ENCODE measurements around the gene ELAC1.
"Not testable (repeated sequence)": the region's sequence is repeated elsewhere in the genome, so short reads cannot be mapped to it uniquely, and the experiment has no call there.

The ELAC1 gene

DNA sequence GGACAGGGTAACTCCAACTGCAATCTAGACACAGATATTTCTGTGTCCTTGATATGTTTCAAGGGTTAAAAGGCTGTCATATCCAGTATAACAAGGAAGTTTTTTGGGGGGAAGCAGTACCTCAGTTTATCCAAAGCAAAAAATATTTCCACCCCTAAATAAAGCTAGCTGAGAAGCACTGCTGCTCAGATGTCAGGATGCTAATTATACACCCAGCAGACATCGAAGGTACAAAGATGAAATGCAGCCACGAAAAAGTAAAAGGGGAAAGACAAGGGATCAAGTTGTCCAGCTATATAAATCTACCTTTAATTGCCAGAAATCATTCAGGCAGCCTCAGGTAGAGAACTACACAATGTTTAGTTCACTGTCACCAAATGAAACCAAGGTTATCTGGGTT is 26.2 kb downstream of the ELAC1 start:
- CTCF ChIA-PET: no interaction called here

DNA sequence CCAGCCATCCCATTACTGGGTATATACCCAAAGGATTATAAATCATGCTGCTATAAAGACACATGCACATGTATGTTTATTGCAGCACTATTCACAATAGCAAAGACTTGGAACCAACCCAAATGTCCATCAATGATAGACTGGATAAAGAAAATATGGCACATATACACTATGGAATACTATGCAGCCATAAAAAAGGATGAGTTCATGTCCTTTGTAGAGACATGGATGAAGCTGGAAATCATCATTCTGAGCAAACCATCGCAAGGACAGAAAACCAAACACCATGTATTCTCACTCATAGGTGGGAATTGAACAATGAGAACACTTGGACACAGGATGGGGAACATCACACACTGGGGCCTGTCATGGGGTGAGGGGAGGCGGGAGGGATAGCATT is 35.3 kb downstream of the ELAC1 start:
- POLR2A ChIA-PET (ENCODE audit: low non-redundant PET); H3K27ac ChIP-seq; DNase-seq (ENCODE audit: low spot score); CTCF ChIA-PET: not testable (repeated sequence)

More for the DNA sequence above, 26.2 kb downstream of the ELAC1 start:
- no peak overlapping the region for H3K27ac ChIP-seq
- TF ChIP-seq, protein P1, sequence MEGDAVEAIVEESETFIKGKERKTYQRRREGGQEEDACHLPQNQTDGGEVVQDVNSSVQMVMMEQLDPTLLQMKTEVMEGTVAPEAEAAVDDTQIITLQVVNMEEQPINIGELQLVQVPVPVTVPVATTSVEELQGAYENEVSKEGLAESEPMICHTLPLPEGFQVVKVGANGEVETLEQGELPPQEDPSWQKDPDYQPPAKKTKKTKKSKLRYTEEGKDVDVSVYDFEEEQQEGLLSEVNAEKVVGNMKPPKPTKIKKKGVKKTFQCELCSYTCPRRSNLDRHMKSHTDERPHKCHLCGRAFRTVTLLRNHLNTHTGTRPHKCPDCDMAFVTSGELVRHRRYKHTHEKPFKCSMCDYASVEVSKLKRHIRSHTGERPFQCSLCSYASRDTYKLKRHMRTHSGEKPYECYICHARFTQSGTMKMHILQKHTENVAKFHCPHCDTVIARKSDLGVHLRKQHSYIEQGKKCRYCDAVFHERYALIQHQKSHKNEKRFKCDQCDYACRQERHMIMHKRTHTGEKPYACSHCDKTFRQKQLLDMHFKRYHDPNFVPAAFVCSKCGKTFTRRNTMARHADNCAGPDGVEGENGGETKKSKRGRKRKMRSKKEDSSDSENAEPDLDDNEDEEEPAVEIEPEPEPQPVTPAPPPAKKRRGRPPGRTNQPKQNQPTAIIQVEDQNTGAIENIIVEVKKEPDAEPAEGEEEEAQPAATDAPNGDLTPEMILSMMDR (conservative IDR thresholded peaks at IDR 0.05; ENCODE audit: low read depth): no peak
- POLR2A ChIA-PET (ENCODE audit: low non-redundant PET): no interaction called here
- no peak for DNase-seq (ENCODE audit: low spot score)

DNA sequence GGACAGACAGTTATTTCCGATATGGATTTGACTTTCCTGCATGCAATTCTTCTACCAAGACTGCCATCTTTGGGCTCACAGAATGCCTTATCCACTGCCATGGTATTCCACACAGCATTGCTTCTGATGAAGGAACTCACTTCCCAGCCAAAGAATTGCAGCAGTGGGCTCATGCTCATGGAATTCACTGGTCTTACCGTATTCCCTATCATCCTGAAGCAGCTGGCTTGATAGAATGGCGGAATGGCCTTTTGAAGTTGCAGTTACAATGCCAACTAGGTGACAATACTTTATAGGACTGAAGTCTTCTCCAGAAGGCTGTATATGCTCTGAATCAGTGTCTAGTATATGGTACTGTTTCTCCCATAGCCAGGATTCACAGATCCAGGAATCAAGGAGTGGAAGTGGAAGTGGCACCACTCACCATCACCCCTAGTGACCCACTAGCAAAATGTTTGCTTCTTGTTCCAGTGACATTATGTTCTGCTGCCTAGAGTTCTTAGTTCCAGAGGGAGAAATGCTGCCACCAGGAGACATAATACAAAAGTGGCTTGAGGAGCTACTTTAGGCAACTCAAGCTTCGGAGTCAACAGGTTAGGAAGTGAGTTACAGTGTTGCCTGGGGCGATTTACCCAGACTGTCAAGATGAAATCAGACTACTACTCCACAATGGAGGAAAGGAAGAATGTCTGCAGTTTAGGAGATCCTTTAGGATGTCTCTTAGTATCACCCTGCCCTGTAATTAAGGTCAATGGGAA is 38.4 kb downstream of the ELAC1 start:
- H3K27ac ChIP-seq: no peak overlapping the region
- ChIA-PET POLR2A (ENCODE audit: low non-redundant PET) (no interaction called here), CTCF (no interaction called here)
- TF ChIP-seq, protein P1 (conservative IDR thresholded peaks at IDR 0.05; ENCODE audit: low read depth): no peak
- DNase-seq (ENCODE audit: low spot score): no peak

DNA sequence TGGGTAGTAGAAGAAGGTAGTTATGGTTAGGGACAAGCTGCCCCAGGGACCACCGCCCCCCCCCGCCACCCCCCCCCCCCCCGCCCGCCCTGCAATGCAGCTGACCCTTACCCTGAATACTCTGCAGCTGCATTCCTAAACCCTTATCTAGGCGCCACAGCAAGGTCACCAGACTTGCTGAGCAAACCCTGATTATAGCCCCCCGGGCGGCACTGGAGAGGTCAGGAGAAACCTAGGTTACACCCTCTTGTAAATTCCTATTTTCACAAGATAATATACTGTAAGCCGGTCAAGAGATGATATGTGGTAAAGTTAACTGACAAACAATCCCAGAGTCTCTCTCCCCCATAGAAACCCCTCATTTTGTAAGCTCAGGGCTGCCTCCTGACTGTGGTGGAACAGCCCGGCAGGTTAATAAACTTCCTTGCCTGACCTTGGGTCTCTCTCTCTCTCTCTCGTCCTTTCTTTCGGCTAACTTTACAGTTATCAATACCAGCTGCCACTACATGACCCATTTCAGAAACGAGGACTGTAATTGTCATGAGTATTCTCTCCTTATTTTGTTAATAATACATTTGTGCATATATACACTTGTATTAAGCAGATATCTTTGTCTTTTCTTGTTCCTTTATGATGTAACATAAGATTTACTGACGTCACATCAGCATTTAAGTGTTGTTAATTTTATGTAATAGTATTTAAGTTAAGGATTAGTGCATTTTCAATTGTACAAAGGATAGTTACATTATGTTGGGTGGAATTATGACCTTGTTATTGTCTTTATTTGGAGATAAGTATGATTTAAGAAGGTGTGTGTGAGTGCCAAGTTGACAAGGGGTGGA is 39.3 kb downstream of the ELAC1 start:
- no peak for DNase-seq (ENCODE audit: low spot score)
- CTCF ChIA-PET: no interaction called here
- TF ChIP-seq, protein P1 (conservative IDR thresholded peaks at IDR 0.05; ENCODE audit: low read depth): no peak
- no peak overlapping the region for H3K27ac ChIP-seq
- POLR2A ChIA-PET (ENCODE audit: low non-redundant PET): no interaction called here

DNA sequence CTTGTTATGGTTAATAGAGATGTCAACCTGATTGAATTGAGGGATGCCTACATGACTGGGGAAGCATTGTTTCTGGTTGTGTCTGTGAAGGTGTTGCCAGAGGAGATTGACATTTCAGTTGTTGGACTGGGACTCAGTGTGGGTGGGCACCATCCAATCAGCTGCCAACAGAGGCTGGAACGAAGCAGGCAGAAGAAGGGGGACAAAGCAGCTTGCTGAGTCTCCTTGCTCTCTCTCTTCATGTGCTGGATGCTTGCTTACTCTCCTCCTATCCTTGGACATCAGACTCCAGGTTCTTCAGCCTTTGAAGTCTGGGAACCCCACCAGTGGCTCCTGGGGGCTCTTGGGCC is 39.9 kb downstream of the ELAC1 start:
- H3K27ac ChIP-seq: no peak overlapping the region
- TF ChIP-seq, protein P1 (conservative IDR thresholded peaks at IDR 0.05; ENCODE audit: low read depth): no peak
- no peak for DNase-seq (ENCODE audit: low spot score)
- ChIA-PET POLR2A (ENCODE audit: low non-redundant PET) (no interaction called here), CTCF (no interaction called here)

DNA sequence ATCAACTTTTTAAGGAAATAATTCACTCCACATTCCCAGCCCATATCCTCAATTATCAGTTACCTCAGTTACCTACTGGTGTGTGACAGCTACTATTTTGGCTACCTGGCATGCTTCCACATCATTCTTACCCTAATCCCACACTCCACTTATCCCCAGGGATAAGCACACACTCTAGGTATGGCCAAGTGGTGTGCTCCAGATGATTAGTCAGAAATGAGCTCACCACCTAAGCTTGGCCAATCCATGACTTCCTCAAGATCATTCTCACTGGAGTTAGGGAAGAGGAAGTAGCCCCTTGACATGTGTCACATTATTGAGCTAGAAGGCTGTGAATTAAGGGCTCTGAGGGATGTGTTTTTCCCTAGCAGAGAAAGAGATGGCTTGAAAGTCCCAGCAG is 41.2 kb downstream of the ELAC1 start:
- no peak overlapping the region for H3K27ac ChIP-seq
- no peak for DNase-seq (ENCODE audit: low spot score)
- CTCF ChIA-PET: no interaction called here
- TF ChIP-seq, protein P1 (conservative IDR thresholded peaks at IDR 0.05; ENCODE audit: low read depth): no peak
- POLR2A ChIA-PET (ENCODE audit: low non-redundant PET): no interaction called here

DNA sequence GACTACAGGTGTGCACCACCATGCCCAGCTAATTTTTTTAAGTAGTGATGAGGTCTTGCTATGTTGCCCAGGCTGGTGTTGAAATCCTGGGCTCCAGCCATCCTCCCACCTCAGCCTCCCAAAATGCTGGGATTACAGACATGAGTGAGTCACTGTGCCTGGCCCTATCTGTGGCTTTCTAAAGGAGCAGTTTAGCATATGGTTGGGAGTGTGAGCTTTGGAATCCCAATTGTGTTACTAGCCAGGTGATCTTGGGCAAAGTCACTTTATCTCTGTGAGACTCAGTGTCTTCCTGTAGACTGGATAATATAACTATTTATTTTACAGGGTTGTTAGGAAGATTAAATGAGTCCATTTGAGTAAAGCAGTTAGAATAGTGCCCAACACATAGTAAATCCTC is 42.4 kb downstream of the ELAC1 start:
- CTCF ChIA-PET: no interaction called here
- POLR2A ChIA-PET (ENCODE audit: low non-redundant PET): no interaction called here
- no peak for DNase-seq (ENCODE audit: low spot score)
- H3K27ac ChIP-seq: no peak overlapping the region
- TF ChIP-seq, protein P1 (conservative IDR thresholded peaks at IDR 0.05; ENCODE audit: low read depth): no peak

Measured in RWPE1 (cell line).